A673 (cell line): Measurements from ENCODE around the gene FKBP2. TPM values are rescaled to one million over a fixed set of nuclear protein-coding genes. Genes with fewer than 3 reads are reported as not detected.

ENCODE experiments used
- BruUV-seq: library from RNA; stranded (reverse); fragments of 400-500 nt; replicated peaks from 2 replicates; lab custom pipeline; 2021; lab: Mats Ljungman, UMichigan
- CTCF ChIA-PET: fragments of 300-600 bp; sonication (Branson Sonifier 250); formaldehyde crosslinking; loops from one replicate; lab custom pipeline; 2022; ENCODE audit warnings: antibody characterized with exemption; lab: Charles Lee
- POLR2A ChIA-PET: fragments of 300-600 bp; sonication (Branson Sonifier 250); formaldehyde crosslinking; loops from one replicate; lab custom pipeline; 2022; ENCODE audit warnings: antibody characterized with exemption; ENCODE audit not compliant: low non-redundant PET; lab: Charles Lee
- DNase-seq: peaks from one replicate; pipeline ENCODE4 v3.0.0-alpha.2; 2015; ENCODE audit warnings: low spot score
- H3K27ac ChIP-seq: fragments of 200-600 bp; sonication (generic); 2 replicates; pipeline ENCODE4 v1.5.1; 2016; ENCODE audit warnings: mixed run types, low read depth, mild to moderate bottlenecking, mixed read lengths, antibody characterized with exemption, low read length; ENCODE audit not compliant: poor library complexity, severe bottlenecking
- H3K27me3 ChIP-seq: fragments of 200-600 bp; sonication (generic); replicated peaks from 2 replicates; pipeline ENCODE4 v1.6.1; 2017; ENCODE audit warnings: mixed run types, low read depth, mild to moderate bottlenecking, mixed read lengths, antibody characterized with exemption, low read length; ENCODE audit not compliant: insufficient read depth, poor library complexity
- H3K36me3 ChIP-seq: fragments of 200-600 bp; sonication (generic); 2 replicates; pipeline ENCODE4 v1.6.1; 2016; ENCODE audit warnings: mixed run types, mild to moderate bottlenecking, mixed read lengths, antibody characterized with exemption, low read length; ENCODE audit not compliant: insufficient read depth, poor library complexity, severe bottlenecking
- H3K4me1 ChIP-seq: fragments of 200-600 bp; sonication (generic); 2 replicates; pipeline ENCODE4 v1.6.1; 2017; ENCODE audit warnings: mixed run types, mild to moderate bottlenecking, mixed read lengths, antibody characterized with exemption, low read length; ENCODE audit not compliant: insufficient read depth, poor library complexity, severe bottlenecking
- H3K4me3 ChIP-seq: fragments of 200-600 bp; sonication (generic); 2 replicates; pipeline ENCODE4 v1.5.1; 2016; ENCODE audit warnings: low read depth, mixed run types, mild to moderate bottlenecking, mixed read lengths, low read length; ENCODE audit not compliant: poor library complexity, severe bottlenecking
- H3K9me3 ChIP-seq: fragments of 200-600 bp; sonication (generic); 2 replicates; pipeline ENCODE4 v1.6.1; 2016; ENCODE audit warnings: mixed run types, low read depth, mild to moderate bottlenecking, mixed read lengths, antibody characterized with exemption, low read length; ENCODE audit not compliant: poor library complexity, severe bottlenecking
- CTCF ChIP-seq: fragments of 300-800, 200-600 bp; sonication (generic); conservative IDR thresholded peaks from 2 replicates; pipeline ENCODE4 v1.5.1; 2017; ENCODE audit warnings: low read depth, mild to moderate bottlenecking, antibody characterized with exemption, low read length, moderate library complexity, mixed read lengths
- EZH2 ChIP-seq: fragments of 200-600 bp; sonication (generic); IDR thresholded peaks from 2 replicates; pipeline ENCODE4 v1.6.1; 2017; ENCODE audit warnings: borderline replicate concordance, low read depth, mild to moderate bottlenecking, mixed read lengths, antibody characterized with exemption, low read length; ENCODE audit not compliant: poor library complexity, severe bottlenecking
- intact Hi-C: fragments of 100-400 bp; cut with micrococcal nuclease; formaldehyde crosslinking; loops from one replicate; pipeline ENCODE4 v1.10.0; 2022; ENCODE audit not compliant: unreplicated experiment
- total RNA-seq: library from RNA; stranded (reverse); gene quantifications from 2 replicates; pipeline ENCODE4 v1.2.3, GENCODE V29; 2021

FKBP2 gene
- total RNA-seq, 1 experiment from 2014 or later, result 57.5 TPM

GRCh38 chr11:64291752-64292459, 51.0 kb downstream of the FKBP2 start:
- BruUV-seq, result no TSS peak
- H3K4me3 ChIP-seq, result peak overlapping the region; percentile 46
- POLR2A ChIA-PET, result no interaction called here
- no peaks in the 10 kb centered on the region for H3K9me3 ChIP-seq
- intact Hi-C loops, result no loop called here
- CTCF ChIA-PET, result interaction anchor here (1.5 kb wide), 1 partner anchor 9 kb away, joined by 5 read pairs; no protein-coding TSS in a partner anchor
- H3K27me3 ChIP-seq, result peaks cover 35% of the 10 kb centered on the region
- H3K27ac ChIP-seq, result no peak overlapping the region
- H3K4me1 ChIP-seq, result peaks cover 8% of the 10 kb centered on the region
- DNase-seq, result no peak
- no peaks in the 10 kb centered on the region for H3K36me3 ChIP-seq
- no peak for TF ChIP-seq CTCF
- TF ChIP-seq EZH2, result peak; percentile 83

DNA sequence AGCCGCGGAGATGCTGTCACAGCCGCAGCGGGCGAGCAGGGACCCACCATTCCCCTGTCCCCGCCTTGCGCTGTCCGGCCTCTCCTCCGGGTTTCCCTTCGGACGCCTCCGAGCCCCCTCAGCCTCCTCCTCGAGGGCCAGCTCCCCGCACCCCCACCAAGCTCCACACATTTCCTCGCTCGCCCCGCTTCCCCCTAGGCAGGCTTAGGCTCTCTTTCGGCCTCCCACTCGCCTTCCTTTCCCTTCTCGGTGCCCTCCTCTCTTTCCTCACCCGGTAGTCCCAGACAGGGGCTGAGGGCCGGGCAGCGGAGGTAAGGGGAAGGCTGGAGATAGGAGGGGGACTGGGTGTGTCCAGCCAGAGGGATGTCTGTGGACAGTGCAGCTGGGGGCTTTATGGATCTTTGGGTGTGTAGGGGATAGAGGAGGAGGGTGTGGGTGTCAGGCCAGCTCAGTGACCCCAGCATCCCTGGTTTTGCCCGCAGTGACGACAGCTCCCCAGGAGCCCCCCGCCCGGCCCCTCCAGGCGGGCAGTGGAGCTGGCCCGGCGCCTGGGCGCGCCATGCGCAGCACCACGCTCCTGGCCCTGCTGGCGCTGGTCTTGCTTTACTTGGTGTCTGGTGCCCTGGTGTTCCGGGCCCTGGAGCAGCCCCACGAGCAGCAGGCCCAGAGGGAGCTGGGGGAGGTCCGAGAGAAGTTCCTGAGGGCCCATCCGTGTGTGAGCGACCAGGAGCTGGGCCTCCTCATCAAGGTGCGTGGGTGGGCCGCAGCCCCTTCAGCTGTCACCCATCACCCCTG, 51.8 kb downstream of the FKBP2 start:
- H3K27ac ChIP-seq, result no peak overlapping the region
- DNase-seq, result no peak
- intact Hi-C loops, result no loop called here
- peaks cover 35% of the 10 kb centered on the region for H3K27me3 ChIP-seq
- no TSS peak for BruUV-seq
- ChIA-PET POLR2A (no interaction called here), CTCF (interaction anchor here (0.6 kb wide), 1 partner anchor 353 kb away, joined by 7 read pairs; no protein-coding TSS in a partner anchor)
- peak overlapping the region; percentile 46 for H3K4me3 ChIP-seq
- H3K4me1 ChIP-seq, result peaks cover 8% of the 10 kb centered on the region
- H3K9me3 ChIP-seq, result no peaks in the 10 kb centered on the region
- TF ChIP-seq EZH2 (no peak), CTCF (no peak)
- no peaks in the 10 kb centered on the region for H3K36me3 ChIP-seq

Other genes with a start within 250 kb of the FKBP2 start
- gene FLRT1, start 205.2 kb upstream of the FKBP2 start, total RNA-seq, result 0.45 and 1.9 TPM in 2 replicates
- gene MACROD1, start 75.0 kb upstream of the FKBP2 start, total RNA-seq, result 28.7 and 32.6 TPM in 2 replicates
- 565 and 577 TPM in 2 replicates for gene STIP1, start 54.9 kb upstream of the FKBP2 start, total RNA-seq
- 99.3 and 99.4 TPM in 2 replicates for gene FERMT3, start 34.4 kb upstream of the FKBP2 start, total RNA-seq
- gene TRPT1, start 14.9 kb upstream of the FKBP2 start, total RNA-seq, result 43.6 and 59.6 TPM in 2 replicates
- gene NUDT22, start 14.8 kb upstream of the FKBP2 start, total RNA-seq, result 72.4 and 73.8 TPM in 2 replicates
- gene DNAJC4, start 10.5 kb upstream of the FKBP2 start, total RNA-seq, result 20.2 and 23.9 TPM in 2 replicates
- gene VEGFB, start 6.5 kb upstream of the FKBP2 start, total RNA-seq, result 93.3 and 108 TPM in 2 replicates
- 378 and 402 TPM in 2 replicates for gene PPP1R14B, start 5.8 kb downstream of the FKBP2 start, total RNA-seq
- gene PLCB3, start 10.4 kb downstream of the FKBP2 start, total RNA-seq, result 45.3 and 51.1 TPM in 2 replicates
- gene BAD, start 43.6 kb downstream of the FKBP2 start, total RNA-seq, result 48.4 and 62.2 TPM in 2 replicates
- gene GPR137, start 44.8 kb downstream of the FKBP2 start, total RNA-seq, result 47.9 and 56.6 TPM in 2 replicates
- gene KCNK4, start 50.2 kb downstream of the FKBP2 start, total RNA-seq, result 0.26 TPM in 1 of 2 replicates, not detected in the other
- 1.4 TPM in 1 of 2 replicates, not detected in the other for gene CATSPERZ, start 59.3 kb downstream of the FKBP2 start, total RNA-seq
- 56.2 and 63.8 TPM in 2 replicates for gene ESRRA, start 64.4 kb downstream of the FKBP2 start, total RNA-seq
- gene TRMT112, start 76.5 kb downstream of the FKBP2 start, total RNA-seq, result 254 and 270 TPM in 2 replicates
- gene PRDX5, start 77.0 kb downstream of the FKBP2 start, total RNA-seq, result 206 and 221 TPM in 2 replicates
- 0.47 and 0.76 TPM in 2 replicates for gene CCDC88B, start 99.1 kb downstream of the FKBP2 start, total RNA-seq
- gene RPS6KA4, start 118.1 kb downstream of the FKBP2 start, total RNA-seq, result 22.9 and 24.5 TPM in 2 replicates